Prostate gland (tissue), 2 donors: ENCODE results near the gene RHBDD1.

Experiments used
- CTCF ChIP-seq, 4 experiments: fragments of 200-600 bp in 2 of 4; fragments of 450-650 bp in 2 of 4; sonication (generic) in 2 of 4; IDR thresholded peaks; 1 replicate in 3 of 4; 2 replicates in 1 of 4; pipeline ENCODE4 v1.5.1; 2016 to 2019; ENCODE audit warnings: antibody characterized with exemption in 4 of 4, mild to moderate bottlenecking in 2 of 4, moderate library complexity in 2 of 4
- POLR2A ChIP-seq: fragments of 450-650 bp; IDR thresholded peaks from one replicate; pipeline ENCODE4 v1.6.1; 2016; ENCODE audit warnings: antibody characterized with exemption, mild to moderate bottlenecking
- POLR2AphosphoS5 ChIP-seq: sonication (generic); formaldehyde crosslinking; IDR thresholded peaks from one replicate; pipeline ENCODE4 v1.6.1; 2017; ENCODE audit warnings: antibody characterized with exemption

DNA sequence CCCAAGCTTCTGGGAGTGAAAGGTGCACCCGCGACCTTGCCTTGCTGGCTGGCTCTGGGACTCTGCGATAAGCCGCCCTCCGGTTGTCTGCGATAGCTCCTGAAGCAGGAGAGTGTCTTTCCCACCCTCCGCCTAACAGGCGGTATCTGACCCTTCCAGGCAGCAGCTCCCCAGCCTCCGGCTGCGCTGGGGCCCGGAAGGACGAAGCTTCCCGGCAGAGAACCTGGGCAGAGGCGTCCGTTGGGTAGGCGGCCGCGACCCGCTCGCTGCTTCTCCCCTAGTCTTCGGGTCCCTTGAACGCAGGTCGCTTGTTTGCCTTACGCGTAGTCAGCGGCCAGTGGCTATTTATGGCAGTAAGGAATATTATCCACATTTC is 446 bp upstream of the RHBDD1 start:
- TF ChIP-seq CTCF (IDR thresholded peaks at IDR 0.05) (no peak), POLR2A (no peak), POLR2AphosphoS5 (no peak)
